ENCODE data around the gene KRT81.
"Not testable (repeated sequence)": the region's sequence is repeated elsewhere in the genome, so short reads cannot be mapped to it uniquely, and the experiment has no call there.

KRT81 gene

DNA sequence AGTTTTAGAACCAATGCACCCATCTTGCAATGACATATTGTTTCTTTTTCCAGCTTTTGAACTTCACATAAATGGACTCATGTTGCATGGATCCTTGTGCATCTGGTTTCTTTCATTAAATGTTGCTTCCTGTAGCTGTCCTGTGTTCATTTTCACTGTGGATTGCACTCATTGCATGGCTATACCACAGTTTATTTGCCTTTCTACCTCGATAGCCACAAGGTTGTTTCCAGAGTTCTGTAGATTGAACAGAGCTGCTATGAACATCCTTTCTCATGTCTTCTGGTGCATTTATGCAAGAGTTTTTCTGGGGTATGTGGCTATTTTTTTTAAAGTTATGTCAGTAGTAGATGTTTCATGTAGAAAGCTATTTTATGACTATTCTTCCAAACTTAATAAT, 3.5 kb upstream of the KRT81 start:
- DNase-seq, result no peak

DNA sequence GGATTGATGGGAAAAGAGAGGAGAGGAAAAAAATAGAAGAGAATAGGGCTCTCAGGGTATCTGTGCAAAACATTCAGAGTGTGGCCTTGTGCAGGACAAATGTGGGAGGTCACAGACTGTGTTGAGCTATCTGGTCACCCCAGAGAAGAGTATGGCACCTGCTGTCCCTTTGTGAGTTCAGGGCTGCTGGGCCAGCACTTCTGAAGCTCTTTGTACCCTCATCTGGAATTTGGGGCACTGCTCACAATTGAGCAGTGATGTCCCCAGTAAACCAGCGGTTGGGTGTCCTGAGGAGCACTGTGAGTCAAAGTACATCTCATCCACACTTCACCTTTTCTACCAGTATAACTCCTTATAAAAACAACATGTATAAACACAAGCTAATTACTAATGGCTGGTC, 2.6 kb upstream of the KRT81 start:
- no peak for DNase-seq

GRCh38 chr12:52290483-52291134, 725 bp downstream of the KRT81 start:
- not testable (repeated sequence) for DNase-seq

- not testable (repeated sequence) for DNase-seq
Observed at GRCh38 chr12:52287816-52288805, 3.2 kb downstream of the KRT81 start.

- not testable (repeated sequence) for DNase-seq
Observed at GRCh38 chr12:52286857-52287785, 4.2 kb downstream of the KRT81 start.

DNA sequence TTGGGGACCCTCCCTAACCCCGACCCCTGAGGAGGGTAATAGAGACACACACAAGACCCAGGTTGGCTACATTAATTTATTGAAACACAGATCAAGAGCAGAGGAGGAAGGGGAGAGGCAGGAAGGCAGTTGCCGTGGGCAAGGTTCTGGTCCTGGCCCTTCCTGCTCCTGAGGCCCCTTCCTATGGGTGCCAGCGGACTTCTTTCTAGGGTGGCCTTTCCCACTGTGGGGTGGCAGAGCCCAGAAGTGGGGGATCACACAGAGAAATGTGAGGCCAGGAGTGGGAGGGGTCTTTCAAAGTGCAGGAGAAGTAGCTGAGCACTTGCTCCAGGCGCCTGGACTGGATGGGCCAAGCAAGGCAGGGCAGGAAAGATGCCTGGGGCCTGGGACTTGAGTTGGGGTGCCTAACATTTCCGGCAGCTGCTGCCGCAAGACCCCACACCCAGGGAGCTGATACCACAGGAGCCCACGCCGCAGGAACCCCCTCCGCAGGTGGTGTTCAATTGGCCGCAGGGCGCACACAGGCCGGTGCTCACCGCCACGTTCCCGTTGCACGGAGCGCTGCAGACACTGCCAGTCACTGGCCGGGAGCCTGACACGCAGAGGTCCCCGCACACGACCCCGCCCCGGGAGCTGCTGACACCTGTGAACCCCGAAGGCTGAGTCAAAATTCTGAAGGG, 5.3 kb downstream of the KRT81 start:
- DNase-seq, result no peak

GRCh38 chr12:52285172-52285745, 6.1 kb downstream of the KRT81 start:
- no peak for DNase-seq

DNA sequence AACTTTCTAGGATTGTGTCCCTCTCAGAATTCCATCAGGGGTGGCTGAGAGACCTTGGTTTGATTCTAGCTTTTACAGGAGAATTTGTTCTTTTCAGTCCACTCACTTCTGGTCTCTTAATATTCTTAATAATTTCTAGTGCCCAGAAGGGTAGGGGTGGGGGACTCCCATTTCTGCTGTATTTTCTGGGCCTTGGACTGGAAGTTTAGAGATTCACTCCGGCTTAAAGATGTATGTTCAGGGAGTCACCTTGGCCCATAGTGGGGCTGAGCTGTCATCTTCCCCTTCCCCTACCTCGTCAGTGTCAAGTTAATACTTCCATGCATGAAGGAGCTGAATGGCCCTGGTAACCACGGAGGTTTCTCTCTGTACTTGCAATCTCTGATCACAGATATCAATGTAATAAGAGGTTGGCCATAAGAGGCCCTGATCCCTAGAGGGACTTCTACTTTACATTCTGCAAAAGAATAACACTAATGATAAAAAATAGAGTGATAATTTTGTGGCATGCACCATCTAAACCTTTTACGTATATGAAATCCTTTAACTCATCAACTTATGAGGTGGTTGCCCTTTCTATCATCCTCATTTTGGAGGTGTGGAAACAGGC, 6.7 kb downstream of the KRT81 start:
- no peak for DNase-seq

DNA sequence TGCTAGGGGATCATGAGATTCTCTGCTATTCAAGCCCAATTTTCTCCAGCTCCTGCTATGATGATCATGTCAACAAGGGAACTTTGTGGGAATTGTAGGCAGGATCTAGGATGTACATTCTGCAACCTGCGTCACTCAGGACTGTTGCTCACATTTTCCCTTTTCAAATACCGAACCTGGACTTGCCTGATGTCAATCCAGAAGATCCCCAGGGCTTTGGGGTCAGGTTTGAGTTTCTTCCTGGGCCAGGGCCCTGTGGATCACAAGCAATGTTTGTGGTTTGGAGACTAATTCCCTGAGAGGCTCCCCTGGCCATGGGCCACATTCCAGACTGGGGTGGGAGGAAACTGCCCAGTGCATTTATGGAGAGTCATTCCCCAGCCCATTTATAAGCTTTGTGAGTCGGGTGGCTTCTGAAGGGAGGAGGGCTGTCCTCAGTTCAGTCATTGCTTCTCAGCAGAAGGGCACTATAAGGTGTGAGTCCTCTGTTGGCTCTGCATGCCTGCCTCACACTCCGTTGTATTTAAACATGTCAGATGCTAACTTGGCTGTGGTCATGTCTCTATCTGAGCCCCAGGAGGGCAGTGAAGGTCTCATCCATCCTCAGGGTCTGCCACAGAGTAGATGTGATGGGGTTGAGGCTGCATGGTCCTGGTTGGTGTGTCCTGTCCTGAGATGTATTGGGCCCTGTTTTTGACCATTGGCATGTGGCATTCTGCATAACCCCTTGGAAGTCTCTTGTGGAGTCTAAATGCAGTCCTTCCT, 10.4 kb downstream of the KRT81 start:
- DNase-seq, result no peak

GRCh38 chr12:52280319-52280795, 11.0 kb downstream of the KRT81 start:
- peak; percentile 54 for DNase-seq

DNA sequence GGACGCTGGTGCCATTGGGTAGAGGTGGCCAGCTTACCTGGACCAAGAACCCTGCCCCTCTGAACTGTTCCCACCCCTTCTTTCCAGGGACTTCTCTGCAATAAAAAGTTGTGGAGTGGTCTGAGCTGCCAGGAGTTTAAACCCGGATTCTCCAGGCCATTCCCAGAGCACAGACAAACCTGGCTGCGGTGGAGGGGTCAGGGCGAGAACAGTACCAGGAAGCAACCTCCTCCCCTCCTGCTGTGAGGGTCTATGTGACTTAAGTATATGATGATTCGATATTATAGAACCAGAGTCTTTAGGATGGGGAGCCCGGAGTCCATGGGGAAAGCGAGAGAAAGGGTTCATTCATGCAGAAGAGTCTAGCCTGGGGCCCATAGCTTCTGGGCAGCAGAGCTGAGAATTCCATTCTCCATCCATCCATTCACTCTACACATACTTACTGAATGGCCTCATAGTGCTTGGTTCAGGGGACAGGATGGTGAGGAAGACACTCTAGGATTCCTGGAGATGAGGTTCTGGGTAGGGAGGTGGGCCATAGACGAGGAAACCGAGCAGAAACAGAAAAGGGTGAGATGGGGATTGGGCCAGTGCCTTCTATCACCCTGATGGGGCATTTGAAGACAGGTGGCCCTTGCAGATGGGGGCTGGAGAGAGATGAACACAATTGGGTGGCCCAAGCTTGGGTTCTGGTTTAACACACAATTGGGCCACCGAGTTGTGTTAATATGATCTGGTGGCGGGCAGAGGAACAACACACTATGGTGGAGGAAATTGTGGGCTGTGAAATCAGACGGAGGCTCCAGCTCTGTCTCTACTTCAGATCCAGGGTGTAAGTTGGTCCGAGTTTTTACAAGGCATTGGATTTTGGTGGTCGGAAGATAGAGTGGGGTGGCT, 11.7 kb downstream of the KRT81 start:
- DNase-seq, result no peak

GRCh38 chr12:52278575-52279421, 12.5 kb downstream of the KRT81 start:
- DNase-seq, result no peak

GRCh38 chr12:52277486-52278245, 13.7 kb downstream of the KRT81 start:
- DNase-seq, result no peak

GRCh38 chr12:52275686-52276085, 15.6 kb downstream of the KRT81 start:
- no peak for DNase-seq

GRCh38 chr12:52274521-52275120, 16.7 kb downstream of the KRT81 start, which contains the start of gene KRT86:
Gene KRT86 (plus strand): TSS chr12:52274645. CDS start chr12:52301917, 27,272 bp downstream.
- DNase-seq, result no peak

DNA sequence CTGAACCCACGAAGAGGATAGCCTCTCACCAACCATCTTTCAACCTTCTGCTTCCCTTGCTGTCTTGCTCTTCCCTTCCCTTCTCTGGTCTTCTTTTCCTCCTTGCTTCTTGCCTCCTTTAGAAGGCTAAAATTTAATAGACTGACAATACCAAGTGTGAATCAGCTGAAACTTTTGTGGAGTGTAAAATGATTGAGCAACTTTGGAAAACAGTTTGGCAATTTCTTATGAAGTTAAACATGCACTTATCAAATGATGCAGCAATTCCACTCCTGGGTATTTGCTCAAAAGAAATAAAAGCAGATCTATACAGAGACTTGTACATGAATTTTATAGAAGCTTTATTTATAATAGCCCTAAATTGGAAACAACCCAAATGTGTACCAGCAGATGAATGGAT, 20.2 kb downstream of the KRT81 start:
- no peak for DNase-seq

- DNase-seq, result no peak
Observed at GRCh38 chr12:52270541-52271070, 20.7 kb downstream of the KRT81 start.

Data from SIG-M5 (cell line).